ENCODE results near the gene CDH4. TPM values are rescaled to one million over a fixed set of nuclear protein-coding genes. Genes with fewer than 3 reads are reported as not detected.

The CDH4 gene
- total and polyA plus RNA-seq, 11 donors: 0.04 to 0.54 (median 0.08) TPM; not detected in 1

- no peaks in the 10 kb centered on the region for H3K36me3 ChIP-seq
- no peak for TF ChIP-seq POLR2A (IDR thresholded peaks at IDR 0.05)
- TF ChIP-seq, protein P1, sequence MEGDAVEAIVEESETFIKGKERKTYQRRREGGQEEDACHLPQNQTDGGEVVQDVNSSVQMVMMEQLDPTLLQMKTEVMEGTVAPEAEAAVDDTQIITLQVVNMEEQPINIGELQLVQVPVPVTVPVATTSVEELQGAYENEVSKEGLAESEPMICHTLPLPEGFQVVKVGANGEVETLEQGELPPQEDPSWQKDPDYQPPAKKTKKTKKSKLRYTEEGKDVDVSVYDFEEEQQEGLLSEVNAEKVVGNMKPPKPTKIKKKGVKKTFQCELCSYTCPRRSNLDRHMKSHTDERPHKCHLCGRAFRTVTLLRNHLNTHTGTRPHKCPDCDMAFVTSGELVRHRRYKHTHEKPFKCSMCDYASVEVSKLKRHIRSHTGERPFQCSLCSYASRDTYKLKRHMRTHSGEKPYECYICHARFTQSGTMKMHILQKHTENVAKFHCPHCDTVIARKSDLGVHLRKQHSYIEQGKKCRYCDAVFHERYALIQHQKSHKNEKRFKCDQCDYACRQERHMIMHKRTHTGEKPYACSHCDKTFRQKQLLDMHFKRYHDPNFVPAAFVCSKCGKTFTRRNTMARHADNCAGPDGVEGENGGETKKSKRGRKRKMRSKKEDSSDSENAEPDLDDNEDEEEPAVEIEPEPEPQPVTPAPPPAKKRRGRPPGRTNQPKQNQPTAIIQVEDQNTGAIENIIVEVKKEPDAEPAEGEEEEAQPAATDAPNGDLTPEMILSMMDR (IDR thresholded peaks at IDR 0.05): no peak
- H3K4me3 ChIP-seq: no peak overlapping the region
- intact Hi-C loops (cut with DNase I): no loop called here
- H3K27me3 ChIP-seq: peaks cover 0 to 19% (median 0%) of the 10 kb centered on the region in 9 donors
- H3K27ac ChIP-seq: no peak overlapping the region
- ATAC-seq: no peak
- 65 to 79% (median 77%) methylated on average over 6 of the region's 6 CpGs for WGBS, 4 donors
- peaks cover 0 to 3% (median 0%) of the 10 kb centered on the region in 12 donors for H3K4me1 ChIP-seq
- no peak for DNase-seq
- H3K9me3 ChIP-seq: no peaks in the 10 kb centered on the region
Measured at GRCh38 chr20:61955668-61956395, 703.8 kb downstream of the CDH4 start.

DNA sequence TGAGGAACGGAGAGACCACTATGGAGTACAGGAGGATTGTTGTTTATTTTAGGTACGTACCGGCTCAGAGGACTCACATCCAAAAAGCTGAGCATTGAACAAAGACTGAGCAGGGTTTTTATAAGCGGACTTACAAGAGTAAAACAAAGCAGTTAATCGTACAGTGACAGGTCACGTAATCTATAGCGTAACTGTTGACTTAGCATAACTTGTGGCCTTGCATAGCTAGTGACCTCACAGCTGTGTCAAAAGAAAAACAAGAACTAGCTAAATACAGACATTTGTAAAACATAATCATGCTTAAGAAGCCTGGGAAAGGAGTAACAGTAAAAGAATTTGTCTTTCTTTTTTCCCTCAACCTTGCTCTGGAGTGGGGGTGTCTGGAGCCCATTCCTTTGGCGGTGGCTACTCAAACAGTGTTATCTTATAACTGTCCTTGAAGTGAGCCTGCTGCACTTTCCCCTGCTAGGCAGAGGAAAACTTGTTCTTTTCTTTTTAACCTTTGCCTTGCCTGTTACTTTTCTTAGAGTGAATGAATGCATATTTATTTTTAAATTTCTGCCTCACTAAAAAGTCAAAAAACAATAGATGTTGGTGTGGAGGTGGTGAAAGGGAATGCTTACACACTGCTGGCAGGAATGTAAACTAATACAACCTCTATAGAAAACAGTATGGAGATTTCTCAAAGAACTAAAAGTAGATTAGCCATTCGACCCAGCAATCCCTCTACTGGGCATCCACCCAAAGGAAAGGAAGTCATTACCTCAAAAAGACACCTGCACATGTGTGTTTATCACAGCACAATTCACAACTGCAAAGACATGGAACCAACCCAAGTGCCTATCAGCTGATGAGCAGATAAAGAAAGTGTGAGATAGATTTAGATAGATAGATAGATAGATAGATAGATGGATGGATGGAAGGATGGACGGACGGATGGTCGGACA lies 704.6 kb downstream of the CDH4 start:
- TF ChIP-seq, protein P1 (IDR thresholded peaks at IDR 0.05): no peak
- TF ChIP-seq POLR2A (IDR thresholded peaks at IDR 0.05): no peak
- DNase-seq: peak in 1 of 5 donors; percentile 5

DNA sequence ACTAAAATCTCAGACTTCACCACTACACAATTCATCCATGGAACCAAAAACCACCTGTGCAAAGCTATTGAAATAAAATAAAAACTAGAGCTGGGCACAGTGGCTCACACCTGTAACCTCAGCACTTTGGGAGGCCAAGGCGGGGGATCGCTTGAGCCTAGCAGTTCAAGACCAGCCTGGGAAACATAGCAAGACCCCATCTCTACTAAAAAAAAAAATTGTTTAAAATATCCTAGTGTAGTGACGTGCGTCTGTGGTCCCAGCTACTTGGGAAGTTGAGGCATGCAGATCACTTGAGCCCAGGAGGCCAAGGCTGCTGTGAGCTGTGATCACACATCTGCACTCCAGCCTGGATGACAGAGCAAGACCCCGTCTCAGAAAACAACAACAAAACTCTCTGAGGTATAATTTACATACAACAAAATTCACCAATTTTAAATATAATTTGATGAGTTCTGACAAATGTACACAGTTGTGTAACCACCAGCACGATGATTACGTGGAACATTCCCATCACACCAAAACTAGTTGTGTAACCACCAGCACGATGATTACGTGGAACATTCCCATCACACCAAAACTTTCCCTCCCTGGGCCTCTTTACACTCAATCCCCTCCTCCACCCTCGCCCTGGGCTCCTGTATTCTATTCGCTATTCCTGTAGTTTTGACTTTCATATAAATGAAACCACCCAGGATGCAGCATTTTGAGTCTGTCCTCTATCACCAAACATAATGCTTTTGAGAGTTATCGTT lies 706.1 kb downstream of the CDH4 start:
- Histone ChIP-seq H3K9me3 (no peaks in the 10 kb centered on the region), H3K27me3 (peaks cover 0 to 4% (median 0%) of the 10 kb centered on the region in 9 donors), H3K4me3 (no peak overlapping the region), H3K27ac (no peak overlapping the region), H3K4me1 (peaks cover 0 to 3% (median 0%) of the 10 kb centered on the region in 12 donors), H3K36me3 (no peaks in the 10 kb centered on the region)
- no peak for ATAC-seq
- WGBS, 4 donors: 82 to 89% (median 86%) methylated on average over 12 of the region's 12 CpGs
- TF ChIP-seq POLR2A (IDR thresholded peaks at IDR 0.05): no peak
- TF ChIP-seq, protein P1 (IDR thresholded peaks at IDR 0.05): no peak
- intact Hi-C loops (cut with DNase I): no loop called here
- DNase-seq: peak in 1 of 5 donors; percentile 1

More for the DNA sequence above, 704.6 kb downstream of the CDH4 start:
- ATAC-seq: no peak
- Histone ChIP-seq H3K27me3 (peaks cover 0 to 17% (median 0%) of the 10 kb centered on the region in 9 donors), H3K9me3 (no peaks in the 10 kb centered on the region), H3K4me1 (peaks cover 0 to 3% (median 0%) of the 10 kb centered on the region in 12 donors), H3K27ac (no peak overlapping the region), H3K4me3 (no peak overlapping the region), H3K36me3 (no peaks in the 10 kb centered on the region)
- intact Hi-C loops (cut with DNase I): no loop called here
- 50 to 56% (median 53%) methylated on average over 12 of the region's 12 CpGs for WGBS, 4 donors
